ENCODE data around the gene MAPK8IP3.

Gene MAPK8IP3

GRCh38 chr16:1670866-1671265 is 35.1 kb upstream of the MAPK8IP3 start:
- TF ChIP-seq EGR1 (IDR thresholded peaks at IDR 0.05) (no peak), CREB1 (IDR thresholded peaks at IDR 0.05; ENCODE audit: low read depth) (no peak), CEBPB (IDR thresholded peaks at IDR 0.05) (no peak), NFIC (IDR thresholded peaks at IDR 0.05) (no peak), USF1 (IDR thresholded peaks at IDR 0.05) (no peak), TEAD4 (IDR thresholded peaks at IDR 0.05) (no peak), ZBTB7A (IDR thresholded peaks at IDR 0.05; ENCODE audit: low read depth) (no peak), EP300 (IDR thresholded peaks at IDR 0.05; ENCODE audit: borderline replicate concordance) (no peak), FOXM1 (IDR thresholded peaks at IDR 0.05; ENCODE audit: borderline replicate concordance, low read depth) (no peak)

- TF ChIP-seq MAX (IDR thresholded peaks at IDR 0.05) (no peak), FOXM1 (IDR thresholded peaks at IDR 0.05; ENCODE audit: borderline replicate concordance, low read depth) (no peak), TAF1 (IDR thresholded peaks at IDR 0.05; ENCODE audit: low read depth) (no peak)
Observed at GRCh38 chr16:1673424-1674151, 32.4 kb upstream of the MAPK8IP3 start.

- TF ChIP-seq NFIC (IDR thresholded peaks at IDR 0.05) (no peak), REST (IDR thresholded peaks at IDR 0.05; ENCODE audit: low read depth) (no peak), MAX (IDR thresholded peaks at IDR 0.05) (no peak), CREB1 (IDR thresholded peaks at IDR 0.05; ENCODE audit: low read depth) (no peak), ZBTB7A (IDR thresholded peaks at IDR 0.05; ENCODE audit: low read depth) (no peak), FOXM1 (IDR thresholded peaks at IDR 0.05; ENCODE audit: borderline replicate concordance, low read depth) (no peak), EP300 (IDR thresholded peaks at IDR 0.05; ENCODE audit: borderline replicate concordance) (no peak), RAD21 (IDR thresholded peaks at IDR 0.05; ENCODE audit: low read depth) (no peak), TAF1 (IDR thresholded peaks at IDR 0.05; ENCODE audit: low read depth) (no peak), TEAD4 (IDR thresholded peaks at IDR 0.05) (no peak), TCF12 (IDR thresholded peaks at IDR 0.05; ENCODE audit: low read depth) (no peak), EGR1 (IDR thresholded peaks at IDR 0.05) (no peak), YY1 (IDR thresholded peaks at IDR 0.05; ENCODE audit: low read depth) (no peak), CEBPB (IDR thresholded peaks at IDR 0.05) (no peak), USF1 (IDR thresholded peaks at IDR 0.05) (no peak)
Observed at GRCh38 chr16:1674306-1674705, 31.7 kb upstream of the MAPK8IP3 start.

- TF ChIP-seq FOXM1 (IDR thresholded peaks at IDR 0.05; ENCODE audit: borderline replicate concordance, low read depth) (no peak), MAX (IDR thresholded peaks at IDR 0.05) (no peak), REST (IDR thresholded peaks at IDR 0.05; ENCODE audit: low read depth) (no peak), NFIC (IDR thresholded peaks at IDR 0.05) (no peak), CREB1 (IDR thresholded peaks at IDR 0.05; ENCODE audit: low read depth) (no peak), TEAD4 (IDR thresholded peaks at IDR 0.05) (no peak), USF1 (IDR thresholded peaks at IDR 0.05) (no peak), TCF12 (IDR thresholded peaks at IDR 0.05; ENCODE audit: low read depth) (no peak)
Observed at GRCh38 chr16:1674751-1675664, 31.0 kb upstream of the MAPK8IP3 start.

GRCh38 chr16:1676661-1677060 is 29.3 kb upstream of the MAPK8IP3 start:
- TF ChIP-seq YY1 (IDR thresholded peaks at IDR 0.05; ENCODE audit: low read depth) (no peak), TCF12 (IDR thresholded peaks at IDR 0.05; ENCODE audit: low read depth) (no peak), TAF1 (IDR thresholded peaks at IDR 0.05; ENCODE audit: low read depth) (no peak), EP300 (IDR thresholded peaks at IDR 0.05; ENCODE audit: borderline replicate concordance) (no peak), CREB1 (IDR thresholded peaks at IDR 0.05; ENCODE audit: low read depth) (no peak), EGR1 (IDR thresholded peaks at IDR 0.05) (no peak), ZBTB7A (IDR thresholded peaks at IDR 0.05; ENCODE audit: low read depth) (no peak), FOXM1 (IDR thresholded peaks at IDR 0.05; ENCODE audit: borderline replicate concordance, low read depth) (no peak), TEAD4 (IDR thresholded peaks at IDR 0.05) (no peak), CEBPB (IDR thresholded peaks at IDR 0.05) (no peak), RAD21 (IDR thresholded peaks at IDR 0.05; ENCODE audit: low read depth) (no peak), REST (IDR thresholded peaks at IDR 0.05; ENCODE audit: low read depth) (no peak), MAX (IDR thresholded peaks at IDR 0.05) (no peak), USF1 (IDR thresholded peaks at IDR 0.05) (no peak), NFIC (IDR thresholded peaks at IDR 0.05) (no peak)
